Sigmoid colon (tissue), 7 donors: ENCODE data around the gene USP27X. TPM values are rescaled to one million over a fixed set of nuclear protein-coding genes. Genes with fewer than 3 reads are reported as not detected.

Source experiments
- DNase-seq: peaks from one replicate; pipeline ENCODE4 v3.0.0-alpha.2; 2019
- H3K27ac ChIP-seq, 4 donors: fragments of 200-600 bp; sonication (generic); one replicate each; pipeline ENCODE4 v1.5.1; 2016 to 2019; ENCODE audit warnings: mild to moderate bottlenecking in 1 of 4
- H3K27me3 ChIP-seq, 3 donors: fragments of 200-600 bp; sonication (generic); one replicate each; pipeline ENCODE4 v1.5.1; 2019; ENCODE audit warnings: mild to moderate bottlenecking in 1 of 3
- H3K36me3 ChIP-seq, 4 donors: fragments of 200-600 bp; sonication (generic); one replicate each; pipeline ENCODE4 v1.5.1; 2016 to 2019
- H3K4me1 ChIP-seq, 4 donors: fragments of 200-600 bp; sonication (generic); one replicate each; pipeline ENCODE4 v1.5.1; 2017 to 2019
- H3K4me3 ChIP-seq, 4 donors: fragments of 200-600 bp; sonication (generic); one replicate each; pipeline ENCODE4 v1.5.1; 2017 to 2019; ENCODE audit warnings: mild to moderate bottlenecking in 2 of 4, moderate library complexity in 1 of 4
- H3K9me3 ChIP-seq, 4 donors: fragments of 200-600 bp in 3 of 4; sonication (generic) in 3 of 4; one replicate each; pipeline versions ENCODE4 v1.5.1 to v1.6.1; 2013 to 2019
- EP300 ChIP-seq, 4 donors: sonication (generic); formaldehyde crosslinking; IDR thresholded peaks; one replicate each; pipeline ENCODE4 v1.6.1; 2017; ENCODE audit warnings: antibody characterized with exemption in 4 of 4
- POLR2A ChIP-seq, 2 donors: fragments of 450-650 bp; IDR thresholded peaks; one replicate each; pipeline ENCODE4 v1.6.1; 2016; ENCODE audit warnings: antibody characterized with exemption in 2 of 2, mild to moderate bottlenecking in 2 of 2, moderate library complexity in 2 of 2
- POLR2AphosphoS5 ChIP-seq, 4 donors: sonication (generic); formaldehyde crosslinking; IDR thresholded peaks; one replicate each; pipeline ENCODE4 v1.6.1; 2017; ENCODE audit warnings: antibody characterized with exemption in 4 of 4
- WGBS, 2 donors: extraction: QIAGEN DNeasy Blood & Tissue Kit; methylation state at CpG; one replicate each; pipeline ENCODE4 v1.1.7; 2013; 5-methylcytosine and 5-hydroxymethylcytosine counted together
- intact Hi-C: fragments of 100-400 bp; cut with DNase I; formaldehyde crosslinking; loops from one replicate; pipeline ENCODE4 v1.15.1; 2023
- polyA plus RNA-seq, 3 donors: library from polyadenylated mRNA; stranded (reverse); fragments of 200-250 nt; gene quantifications; one replicate each; pipeline ENCODE4 v1.2.3, GENCODE V29; 2013
- total RNA-seq, 4 donors: library from RNA; depleted of rRNA; stranded (reverse); fragments of >200 nt; gene quantifications; one replicate each; pipeline ENCODE4 v1.1.0, GENCODE V29; 2016
- TF ChIP-seq, protein P1 (sequence below), 4 experiments: fragments of 450-650 bp in 3 of 4; fragments of 200-600 bp in 1 of 4; IDR thresholded peaks; one replicate each; pipeline ENCODE4 v1.5.1; 2016 to 2019; ENCODE audit warnings: antibody characterized with exemption in 4 of 4, mild to moderate bottlenecking in 3 of 4, moderate library complexity in 2 of 4
- donor health status: healthy with polysubstance abuse.
- donor health status: Bipolar disorder and iron deficiency.
- donor health status: healthy.

USP27X gene
- total and polyA plus RNA-seq, 7 donors, result 0.60 to 5.4 (median 1.8) TPM

GRCh38 chrX:49922291-49923241 lies 43.3 kb downstream of the USP27X start, which contains the start of gene CLCN5:
Gene CLCN5 (plus strand): TSS chrX:49922596. CDS start chrX:49925299, 2,703 bp downstream.
- TF ChIP-seq EP300 (IDR thresholded peaks at IDR 0.05) (no peak), POLR2A (IDR thresholded peaks at IDR 0.05) (peak in 1 of 2 donors; percentile 21), POLR2AphosphoS5 (IDR thresholded peaks at IDR 0.05) (peak in 3 of 4 donors; percentile 58 to 84 (median 59))
- TF ChIP-seq, protein P1, sequence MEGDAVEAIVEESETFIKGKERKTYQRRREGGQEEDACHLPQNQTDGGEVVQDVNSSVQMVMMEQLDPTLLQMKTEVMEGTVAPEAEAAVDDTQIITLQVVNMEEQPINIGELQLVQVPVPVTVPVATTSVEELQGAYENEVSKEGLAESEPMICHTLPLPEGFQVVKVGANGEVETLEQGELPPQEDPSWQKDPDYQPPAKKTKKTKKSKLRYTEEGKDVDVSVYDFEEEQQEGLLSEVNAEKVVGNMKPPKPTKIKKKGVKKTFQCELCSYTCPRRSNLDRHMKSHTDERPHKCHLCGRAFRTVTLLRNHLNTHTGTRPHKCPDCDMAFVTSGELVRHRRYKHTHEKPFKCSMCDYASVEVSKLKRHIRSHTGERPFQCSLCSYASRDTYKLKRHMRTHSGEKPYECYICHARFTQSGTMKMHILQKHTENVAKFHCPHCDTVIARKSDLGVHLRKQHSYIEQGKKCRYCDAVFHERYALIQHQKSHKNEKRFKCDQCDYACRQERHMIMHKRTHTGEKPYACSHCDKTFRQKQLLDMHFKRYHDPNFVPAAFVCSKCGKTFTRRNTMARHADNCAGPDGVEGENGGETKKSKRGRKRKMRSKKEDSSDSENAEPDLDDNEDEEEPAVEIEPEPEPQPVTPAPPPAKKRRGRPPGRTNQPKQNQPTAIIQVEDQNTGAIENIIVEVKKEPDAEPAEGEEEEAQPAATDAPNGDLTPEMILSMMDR (IDR thresholded peaks at IDR 0.05), result no peak
- Histone ChIP-seq H3K36me3 (no peaks in the 10 kb centered on the region), H3K27ac (peak within 1 kb of the TSS; percentile 82 to 86 (median 84)), H3K9me3 (no peaks in the 10 kb centered on the region), H3K27me3 (no peaks in the 10 kb centered on the region), H3K4me3 (peak within 1 kb of the TSS; percentile 54 to 73 (median 68)), H3K4me1 (peaks cover 0 to 6% (median 0%) of the 10 kb centered on the region in 4 donors)
- WGBS, 2 donors, result 0 to 1% methylated on average over 83 of the region's 83 CpGs
- peak; percentile 98 for DNase-seq
- intact Hi-C loops, result loop anchor here (2.0 kb wide), 1 partner anchor 44 kb away; the partner anchor contains the start of gene USP27X

DNA sequence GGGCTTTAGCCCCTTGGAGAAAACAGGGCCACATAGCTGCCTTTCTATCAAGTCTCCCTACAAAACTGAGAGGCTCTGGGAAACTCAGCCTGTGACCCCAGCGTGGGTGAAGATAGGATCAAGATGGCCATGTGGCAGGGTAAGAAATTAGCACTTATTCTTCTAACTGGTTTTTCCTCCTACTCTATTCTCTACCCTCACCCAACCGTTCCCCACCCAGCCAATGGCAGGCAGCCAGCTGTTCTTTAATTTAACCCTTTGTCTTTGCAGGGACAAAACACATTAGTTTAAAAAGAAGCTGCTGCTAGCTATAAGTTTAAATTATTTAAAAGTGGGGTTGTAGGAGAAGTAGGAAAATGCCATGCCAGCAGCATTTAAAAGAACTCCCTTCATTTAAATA lies 45.9 kb downstream of the USP27X start:
- Histone ChIP-seq H3K4me3 (no peak overlapping the region), H3K4me1 (no peaks in the 10 kb centered on the region), H3K27me3 (no peaks in the 10 kb centered on the region), H3K9me3 (no peaks in the 10 kb centered on the region), H3K27ac (no peak overlapping the region), H3K36me3 (no peaks in the 10 kb centered on the region)
- TF ChIP-seq EP300 (IDR thresholded peaks at IDR 0.05) (no peak), POLR2AphosphoS5 (IDR thresholded peaks at IDR 0.05) (no peak), POLR2A (IDR thresholded peaks at IDR 0.05) (no peak)
- TF ChIP-seq, protein P1 (IDR thresholded peaks at IDR 0.05), result no peak
- no peak for DNase-seq
- WGBS, 2 donors, result 23 to 59% methylated on average over 2 of the region's 2 CpGs
- intact Hi-C loops, result no loop called here

GRCh38 chrX:49930039-49930438 lies 50.8 kb downstream of the USP27X start:
- H3K9me3 ChIP-seq, result no peaks in the 10 kb centered on the region
- no peak overlapping the region for H3K27ac ChIP-seq
- no peak overlapping the region for H3K4me3 ChIP-seq
- DNase-seq, result no peak
- H3K36me3 ChIP-seq, result no peaks in the 10 kb centered on the region
- 68 to 79% methylated on average over 1 of the region's 1 CpG for WGBS, 2 donors
- intact Hi-C loops, result no loop called here
- no peaks in the 10 kb centered on the region for H3K4me1 ChIP-seq
- no peaks in the 10 kb centered on the region for H3K27me3 ChIP-seq
- no peak for TF ChIP-seq POLR2AphosphoS5 (IDR thresholded peaks at IDR 0.05)
- TF ChIP-seq POLR2A (IDR thresholded peaks at IDR 0.05), result no peak
- no peak for TF ChIP-seq EP300 (IDR thresholded peaks at IDR 0.05)
- TF ChIP-seq, protein P1 (IDR thresholded peaks at IDR 0.05), result no peak

Other genes with a start within 250 kb of the USP27X start
- gene PAGE1, start 183.5 kb upstream of the USP27X start, total RNA-seq, result not detected
- not detected for gene PAGE1, start 183.5 kb upstream of the USP27X start, polyA plus RNA-seq
- not detected for gene PAGE4, start 50.2 kb upstream of the USP27X start, total RNA-seq
- gene PAGE4, start 50.2 kb upstream of the USP27X start, polyA plus RNA-seq, result not detected
- gene CLCN5, start 43.1 kb downstream of the USP27X start, total RNA-seq, result 1 to 10 TPM; 1.8 to 3.0 (median 2.3) TPM
- gene CLCN5, start 43.1 kb downstream of the USP27X start, polyA plus RNA-seq, result 1 to 10 TPM in 1 of 3 donors, under 1 TPM in 2; under 0.01 to 1.8 (median 0.69) TPM